Stomach smooth muscle (tissue), 2 donors: Measurements from ENCODE around the gene LCAT.

Experiments used
- H3K27ac ChIP-seq: one replicate; pipeline ENCODE4 v1.7.0; 2013; ENCODE audit warnings: mild to moderate bottlenecking, low read length, inconsistent platforms
- H3K27me3 ChIP-seq, 2 donors: one replicate each; pipeline ENCODE4 v1.7.0; 2013; ENCODE audit warnings: low read length in 2 of 2; ENCODE audit not compliant: insufficient read depth in 2 of 2, control insufficient read depth in 1 of 2
- H3K36me3 ChIP-seq, 2 donors: one replicate each; pipeline ENCODE4 v1.7.0; 2013; ENCODE audit warnings: low read length in 2 of 2; ENCODE audit not compliant: control insufficient read depth in 2 of 2, insufficient read depth in 2 of 2
- H3K4me1 ChIP-seq: one replicate; pipeline ENCODE4 v1.7.0; 2013; ENCODE audit warnings: low read length; ENCODE audit not compliant: control insufficient read depth, insufficient read depth
- H3K4me3 ChIP-seq, 2 donors: one replicate each; pipeline ENCODE4 v1.7.0; 2013; ENCODE audit warnings: low read length in 2 of 2
- H3K9ac ChIP-seq, 2 donors: one replicate each; pipeline ENCODE4 v1.7.0; 2013; ENCODE audit warnings: low read length in 2 of 2, mild to moderate bottlenecking in 1 of 2
- H3K9me3 ChIP-seq, 2 donors: one replicate each; pipeline ENCODE4 v1.7.0; 2013; ENCODE audit warnings: low read length in 2 of 2; ENCODE audit not compliant: control insufficient read depth in 2 of 2
- donor health status: healthy.
- donor health status: Pancreatic carcinoma.

The LCAT gene

GRCh38 chr16:67943619-67944504, at the start of gene LCAT:
TSS of gene LCAT (minus strand) at chr16:67944120. CDS start at chr16:67944101, 19 bp downstream.
- peak within 1 kb of the TSS; percentile 33 to 51 for H3K9ac ChIP-seq
- H3K27ac ChIP-seq, result peak within 1 kb of the TSS; percentile 88
- H3K9me3 ChIP-seq, result no peaks in the 10 kb centered on the region
- H3K4me1 ChIP-seq, result peaks cover 45% of the 10 kb centered on the region
- H3K4me3 ChIP-seq, result no peak within 1 kb of the TSS
- no peaks in the 10 kb centered on the region for H3K27me3 ChIP-seq
- peaks cover 61% of the 10 kb centered on the region in 2 donors for H3K36me3 ChIP-seq

- peak overlapping the region; percentile 25 to 69 for H3K4me3 ChIP-seq
These were observed 49.5 kb upstream of the LCAT start for GRCh38 chr16:67993207-67994039.

GRCh38 chr16:67992661-67993206, 48.8 kb upstream of the LCAT start:
- H3K4me3 ChIP-seq, result peak overlapping the region in 1 of 2 donors; percentile 69
- H3K4me1 ChIP-seq, result peaks cover 10% of the 10 kb centered on the region
- H3K9me3 ChIP-seq, result no peaks in the 10 kb centered on the region
- H3K36me3 ChIP-seq, result no peaks in the 10 kb centered on the region
- H3K9ac ChIP-seq, result no peak overlapping the region
- H3K27me3 ChIP-seq, result no peaks in the 10 kb centered on the region
- H3K27ac ChIP-seq, result no peak overlapping the region

More at GRCh38 chr16:67993207-67994039, 49.5 kb upstream of the LCAT start:
- Histone ChIP-seq H3K36me3 (no peaks in the 10 kb centered on the region), H3K27ac (no peak overlapping the region), H3K4me1 (peaks cover 10% of the 10 kb centered on the region), H3K9ac (peak overlapping the region; percentile 58 to 68), H3K27me3 (no peaks in the 10 kb centered on the region), H3K9me3 (no peaks in the 10 kb centered on the region)

- no peaks in the 10 kb centered on the region for H3K27me3 ChIP-seq
These were observed 46.1 kb upstream of the LCAT start for GRCh38 chr16:67990018-67990386.

GRCh38 chr16:67989322-67990017, 45.5 kb upstream of the LCAT start:
- H3K4me3 ChIP-seq, result no peak overlapping the region
- no peaks in the 10 kb centered on the region for H3K9me3 ChIP-seq
- H3K27ac ChIP-seq, result no peak overlapping the region
- no peaks in the 10 kb centered on the region for H3K27me3 ChIP-seq
- H3K9ac ChIP-seq, result no peak overlapping the region
- H3K4me1 ChIP-seq, result peaks cover 10% of the 10 kb centered on the region
- no peaks in the 10 kb centered on the region for H3K36me3 ChIP-seq

More at GRCh38 chr16:67990018-67990386, 46.1 kb upstream of the LCAT start:
- Histone ChIP-seq H3K4me1 (peaks cover 10% of the 10 kb centered on the region), H3K27ac (no peak overlapping the region), H3K9ac (no peak overlapping the region), H3K36me3 (no peaks in the 10 kb centered on the region), H3K4me3 (no peak overlapping the region), H3K9me3 (no peaks in the 10 kb centered on the region)

- Histone ChIP-seq H3K9me3 (no peaks in the 10 kb centered on the region), H3K27me3 (no peaks in the 10 kb centered on the region), H3K36me3 (no peaks in the 10 kb centered on the region), H3K4me3 (no peak overlapping the region), H3K27ac (no peak overlapping the region), H3K9ac (no peak overlapping the region), H3K4me1 (peaks cover 8% of the 10 kb centered on the region)
These were observed 44.8 kb upstream of the LCAT start for GRCh38 chr16:67988675-67989074.

- H3K4me1 ChIP-seq, result no peaks in the 10 kb centered on the region
- no peaks in the 10 kb centered on the region for H3K36me3 ChIP-seq
- no peaks in the 10 kb centered on the region for H3K27me3 ChIP-seq
- H3K27ac ChIP-seq, result no peak overlapping the region
- H3K9ac ChIP-seq, result no peak overlapping the region
- no peaks in the 10 kb centered on the region for H3K9me3 ChIP-seq
- no peak overlapping the region for H3K4me3 ChIP-seq
These were observed 43.7 kb upstream of the LCAT start for GRCh38 chr16:67987460-67988160.

GRCh38 chr16:67986949-67987348, 43.0 kb upstream of the LCAT start:
- Histone ChIP-seq H3K4me3 (no peak overlapping the region), H3K4me1 (no peaks in the 10 kb centered on the region), H3K9me3 (no peaks in the 10 kb centered on the region), H3K27me3 (no peaks in the 10 kb centered on the region), H3K36me3 (no peaks in the 10 kb centered on the region), H3K27ac (no peak overlapping the region), H3K9ac (no peak overlapping the region)

GRCh38 chr16:67982011-67982696, 38.2 kb upstream of the LCAT start:
- H3K9ac ChIP-seq, result no peak overlapping the region
- peaks cover 0 to 4% of the 10 kb centered on the region in 2 donors for H3K27me3 ChIP-seq
- no peak overlapping the region for H3K4me3 ChIP-seq
- no peaks in the 10 kb centered on the region for H3K9me3 ChIP-seq
- no peaks in the 10 kb centered on the region for H3K4me1 ChIP-seq
- no peaks in the 10 kb centered on the region for H3K36me3 ChIP-seq
- no peak overlapping the region for H3K27ac ChIP-seq
